Peyer's patch (tissue), 4 donors: ENCODE results near the gene SUGP1.

Experiments
- POLR2A ChIP-seq, 2 donors: fragments of 450-650 bp; IDR thresholded peaks; one replicate each; pipeline ENCODE4 v1.5.1; 2017; ENCODE audit warnings: antibody characterized with exemption in 2 of 2, mild to moderate bottlenecking in 2 of 2, moderate library complexity in 2 of 2
- TF ChIP-seq, protein P1 (sequence below), 6 experiments: fragments of 450-650 bp in 4 of 6; fragments of 200-600 bp in 2 of 6; sonication (generic) in 1 of 6; IDR thresholded peaks; one replicate each; pipeline ENCODE4 v1.5.1; 2017 to 2019; ENCODE audit warnings: antibody characterized with exemption in 6 of 6, mild to moderate bottlenecking in 3 of 6, moderate library complexity in 1 of 6

DNA sequence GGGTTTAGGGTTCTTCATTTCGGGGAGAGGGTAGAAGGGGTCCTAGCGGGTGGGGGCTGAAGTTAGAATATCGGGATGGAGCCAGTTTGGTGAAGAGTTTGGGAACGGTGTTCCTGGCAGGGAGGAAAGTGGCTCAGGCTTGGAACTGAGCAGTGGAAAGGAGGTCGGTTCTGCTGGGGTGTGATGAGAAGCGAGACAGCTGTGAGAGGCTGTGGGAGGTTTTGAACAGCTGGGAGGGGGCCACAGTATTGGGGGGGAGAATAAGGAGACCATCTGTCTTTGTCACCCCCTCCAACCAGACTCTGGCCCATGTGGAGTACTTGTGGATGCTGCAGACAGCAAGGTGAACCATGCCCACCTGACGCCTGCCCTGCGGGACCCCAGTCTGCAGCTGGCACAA is 46.2 kb downstream of the SUGP1 start:
- TF ChIP-seq, protein P1, sequence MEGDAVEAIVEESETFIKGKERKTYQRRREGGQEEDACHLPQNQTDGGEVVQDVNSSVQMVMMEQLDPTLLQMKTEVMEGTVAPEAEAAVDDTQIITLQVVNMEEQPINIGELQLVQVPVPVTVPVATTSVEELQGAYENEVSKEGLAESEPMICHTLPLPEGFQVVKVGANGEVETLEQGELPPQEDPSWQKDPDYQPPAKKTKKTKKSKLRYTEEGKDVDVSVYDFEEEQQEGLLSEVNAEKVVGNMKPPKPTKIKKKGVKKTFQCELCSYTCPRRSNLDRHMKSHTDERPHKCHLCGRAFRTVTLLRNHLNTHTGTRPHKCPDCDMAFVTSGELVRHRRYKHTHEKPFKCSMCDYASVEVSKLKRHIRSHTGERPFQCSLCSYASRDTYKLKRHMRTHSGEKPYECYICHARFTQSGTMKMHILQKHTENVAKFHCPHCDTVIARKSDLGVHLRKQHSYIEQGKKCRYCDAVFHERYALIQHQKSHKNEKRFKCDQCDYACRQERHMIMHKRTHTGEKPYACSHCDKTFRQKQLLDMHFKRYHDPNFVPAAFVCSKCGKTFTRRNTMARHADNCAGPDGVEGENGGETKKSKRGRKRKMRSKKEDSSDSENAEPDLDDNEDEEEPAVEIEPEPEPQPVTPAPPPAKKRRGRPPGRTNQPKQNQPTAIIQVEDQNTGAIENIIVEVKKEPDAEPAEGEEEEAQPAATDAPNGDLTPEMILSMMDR (IDR thresholded peaks at IDR 0.05): no peak
- no peak for TF ChIP-seq POLR2A (IDR thresholded peaks at IDR 0.05)
